HG03045 (cell line): ENCODE results near the gene UAP1L1.

Source experiments
- ATAC-seq: cut with Tn5 transposase; IDR thresholded peaks from one replicate; pipeline ENCODE4 v1.9.1; 2021; ENCODE audit warnings: mild to moderate bottlenecking, moderate library complexity; ENCODE audit not compliant: unreplicated experiment

Gene UAP1L1

DNA sequence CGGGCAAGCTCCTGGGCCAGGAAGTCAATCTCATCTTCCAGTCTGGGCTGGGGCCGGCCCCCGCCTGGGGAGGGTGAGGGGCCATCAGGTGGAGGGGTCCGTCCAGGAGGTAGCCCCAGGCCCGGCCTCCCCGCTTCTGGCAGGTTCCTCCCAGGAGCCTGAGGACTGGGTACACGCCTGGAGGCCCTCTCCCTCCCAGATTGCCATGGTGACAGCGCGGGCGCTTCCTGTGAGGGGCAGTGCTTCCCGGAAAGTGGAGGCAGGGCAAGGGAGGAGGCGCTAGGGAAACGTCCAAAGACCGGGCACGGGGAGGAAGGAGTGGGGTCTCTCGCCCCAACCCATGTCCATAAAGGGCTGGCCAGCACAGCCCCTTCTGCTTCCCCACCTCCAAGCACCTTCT, 36.2 kb upstream of the UAP1L1 start:
- no peak for ATAC-seq

DNA sequence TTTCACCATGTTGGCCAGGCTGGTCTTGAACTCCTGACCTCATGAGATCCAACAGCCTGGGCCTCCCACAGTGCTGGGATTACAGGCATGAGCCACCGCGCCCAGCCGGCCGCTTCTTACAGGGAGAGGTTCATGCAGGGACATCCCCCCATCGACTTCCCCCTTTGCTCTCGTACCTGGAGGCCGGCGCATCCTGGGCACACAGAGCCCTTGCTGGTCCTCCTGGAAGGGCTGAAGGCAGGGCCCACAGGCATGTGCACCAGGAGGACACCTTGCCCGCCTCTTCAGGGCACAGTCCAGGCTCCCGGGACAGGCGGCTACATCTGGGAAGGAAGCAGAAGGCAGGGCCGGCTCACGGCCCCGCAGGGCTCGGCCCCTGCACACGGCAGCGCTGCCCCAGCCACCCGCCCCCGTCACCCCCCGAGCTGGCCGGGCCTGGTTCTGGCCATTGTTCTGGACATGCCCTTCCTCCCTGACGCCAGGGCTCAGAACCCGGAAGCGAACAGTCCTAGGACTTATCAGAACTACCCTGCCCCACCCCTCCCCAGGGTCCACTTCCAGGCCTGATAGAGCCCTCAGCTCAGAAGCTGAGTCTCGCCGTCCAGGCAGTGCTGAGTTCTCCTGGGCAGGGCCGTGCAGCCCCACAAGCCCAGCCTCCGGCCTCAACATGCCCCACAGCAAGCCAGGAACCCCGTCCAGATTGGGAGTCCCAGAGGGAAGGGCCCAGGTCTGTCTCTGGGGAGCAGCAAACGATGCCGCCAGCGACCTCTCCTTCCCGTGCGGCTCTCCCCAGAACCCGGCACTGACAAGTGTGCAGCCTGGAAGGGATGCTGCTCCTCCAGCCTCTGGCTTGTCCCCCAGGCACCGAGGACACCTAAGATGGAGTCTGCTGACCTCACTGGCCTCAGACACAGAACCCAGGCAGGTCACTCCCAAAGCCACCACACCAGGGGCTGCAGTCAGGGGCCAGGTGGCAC, 34.3 kb upstream of the UAP1L1 start:
- ATAC-seq: no peak

DNA sequence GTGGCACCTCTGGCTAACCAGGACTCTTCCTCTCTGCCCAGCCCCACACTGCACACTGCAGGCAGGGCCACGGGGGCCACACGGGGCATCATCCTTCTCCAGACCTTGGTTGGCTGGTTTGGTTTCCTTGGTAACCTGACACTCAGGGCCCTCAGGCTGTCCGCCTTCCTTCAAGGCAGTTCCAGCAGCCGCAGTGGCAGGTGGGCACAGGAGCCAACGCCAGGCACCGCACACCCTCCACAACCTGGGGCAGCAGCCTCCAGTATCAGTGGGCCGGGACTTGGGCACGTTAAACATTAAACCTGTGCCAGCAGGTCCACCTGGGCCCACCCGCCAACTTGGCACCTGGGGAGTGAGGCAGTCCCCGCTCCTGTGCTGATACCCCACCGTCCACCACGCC, 33.3 kb upstream of the UAP1L1 start:
- ATAC-seq: no peak

DNA sequence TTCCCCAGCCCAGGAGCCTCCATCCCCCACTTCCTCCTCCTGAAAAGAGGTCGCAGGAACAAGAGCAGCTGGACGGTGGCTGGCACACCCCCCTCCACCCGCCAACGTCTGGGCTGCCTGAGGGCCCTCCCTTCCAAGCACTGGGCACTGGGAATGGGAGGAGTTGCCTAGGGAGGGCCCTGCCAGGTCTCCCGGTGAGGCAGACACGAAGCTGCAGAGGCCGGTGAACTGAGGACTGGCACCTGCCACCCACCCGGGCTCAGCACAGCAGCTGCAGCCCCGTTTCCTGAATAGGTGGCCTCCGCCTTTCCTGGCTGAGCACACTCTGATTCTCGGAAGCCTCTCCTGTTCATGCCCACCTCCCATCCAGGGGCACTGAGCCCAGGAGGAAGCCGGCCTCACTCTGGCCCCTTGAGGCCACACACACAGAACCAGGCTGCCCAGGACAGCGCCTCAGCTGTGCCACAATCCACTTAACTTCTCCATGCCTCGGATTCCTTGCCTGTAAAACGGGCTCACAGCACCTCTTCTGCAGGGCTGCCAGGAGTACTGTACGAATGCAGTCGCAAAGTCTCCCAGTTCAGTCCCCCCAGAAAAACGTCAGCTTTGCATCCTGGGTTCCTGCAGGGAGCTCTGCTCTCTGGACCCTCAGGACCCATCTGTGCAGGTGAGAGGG, 32.7 kb upstream of the UAP1L1 start:
- ATAC-seq: no peak

DNA sequence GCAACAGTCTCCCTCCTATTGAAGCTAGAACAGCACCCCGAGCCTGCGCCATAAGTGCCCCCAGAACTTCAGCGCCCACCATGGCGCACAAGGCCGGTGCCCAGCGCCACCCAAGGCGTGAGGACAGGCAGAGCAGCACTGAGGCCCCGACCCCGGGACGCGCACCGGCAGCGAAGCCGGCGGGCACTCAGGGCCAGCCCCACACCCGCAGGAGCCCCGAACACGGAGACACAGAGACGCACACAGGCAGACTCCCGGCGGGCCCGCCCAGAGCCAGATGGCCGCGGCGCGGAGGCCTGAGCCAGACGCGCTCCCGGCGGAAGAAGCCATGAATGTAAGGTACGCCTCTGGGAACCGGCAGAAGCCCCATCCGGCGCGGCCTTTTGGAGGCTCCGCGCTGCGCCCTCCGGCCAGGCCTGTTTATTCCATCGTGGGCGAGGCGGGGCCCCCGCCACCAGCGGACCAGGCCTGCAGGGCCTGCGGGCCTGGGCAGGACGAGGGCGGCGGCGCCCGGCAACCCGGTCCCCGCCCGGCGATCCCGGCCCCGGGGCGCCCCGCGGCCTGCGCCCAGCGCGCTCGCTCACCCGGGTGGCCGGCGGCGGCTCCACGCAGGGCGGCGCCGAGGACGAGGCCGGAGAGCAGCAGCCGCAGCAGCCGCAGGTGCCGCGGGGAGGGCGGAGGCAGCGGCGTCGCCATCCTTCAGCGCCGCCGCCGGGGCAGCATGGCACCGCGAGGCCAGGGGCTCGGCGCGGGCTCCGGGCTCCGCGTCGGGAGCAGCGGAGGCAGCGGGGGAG, 31.8 kb upstream of the UAP1L1 start:
- ATAC-seq: no peak

DNA sequence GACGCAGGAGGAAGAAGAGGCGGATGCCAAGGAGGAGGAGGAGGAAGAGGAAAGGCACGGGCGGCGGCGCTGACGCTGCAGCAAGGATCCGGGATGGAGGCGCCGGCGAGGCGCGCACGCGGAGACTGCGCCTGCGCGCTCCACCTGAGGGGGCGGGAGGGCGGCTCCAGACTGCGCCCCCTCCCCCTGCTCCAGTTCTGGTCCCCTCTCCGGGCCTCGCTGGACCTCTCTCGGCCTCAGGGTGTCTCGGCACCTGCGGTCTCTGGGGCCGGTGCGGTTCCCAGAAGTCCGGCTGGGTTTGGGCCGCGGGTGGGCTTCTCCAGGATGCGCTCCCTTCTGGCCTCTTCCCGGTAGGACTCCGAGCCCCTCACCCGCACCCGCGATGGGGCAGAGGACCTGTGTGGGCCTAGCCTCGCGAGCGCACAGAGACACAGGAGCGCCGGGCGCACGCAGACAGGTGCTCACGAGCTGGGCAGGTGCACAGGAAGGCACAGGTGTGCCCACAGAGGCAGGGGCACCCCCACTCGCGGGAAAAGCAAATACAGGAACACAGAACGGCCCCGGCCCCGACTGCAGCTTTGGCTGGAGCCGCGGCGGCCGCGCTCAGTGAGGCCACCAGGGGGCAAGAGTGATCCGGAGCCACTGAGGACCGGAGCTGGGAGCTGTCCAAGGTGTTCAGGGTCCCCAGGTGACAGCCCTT, 31.1 kb upstream of the UAP1L1 start, which contains the start of gene NPDC1:
Gene NPDC1, minus strand, starts transcription at position 90 of the 700 bp plus-strand sequence. CDS start 188 bp downstream, outside the sequence.
- no peak for ATAC-seq

DNA sequence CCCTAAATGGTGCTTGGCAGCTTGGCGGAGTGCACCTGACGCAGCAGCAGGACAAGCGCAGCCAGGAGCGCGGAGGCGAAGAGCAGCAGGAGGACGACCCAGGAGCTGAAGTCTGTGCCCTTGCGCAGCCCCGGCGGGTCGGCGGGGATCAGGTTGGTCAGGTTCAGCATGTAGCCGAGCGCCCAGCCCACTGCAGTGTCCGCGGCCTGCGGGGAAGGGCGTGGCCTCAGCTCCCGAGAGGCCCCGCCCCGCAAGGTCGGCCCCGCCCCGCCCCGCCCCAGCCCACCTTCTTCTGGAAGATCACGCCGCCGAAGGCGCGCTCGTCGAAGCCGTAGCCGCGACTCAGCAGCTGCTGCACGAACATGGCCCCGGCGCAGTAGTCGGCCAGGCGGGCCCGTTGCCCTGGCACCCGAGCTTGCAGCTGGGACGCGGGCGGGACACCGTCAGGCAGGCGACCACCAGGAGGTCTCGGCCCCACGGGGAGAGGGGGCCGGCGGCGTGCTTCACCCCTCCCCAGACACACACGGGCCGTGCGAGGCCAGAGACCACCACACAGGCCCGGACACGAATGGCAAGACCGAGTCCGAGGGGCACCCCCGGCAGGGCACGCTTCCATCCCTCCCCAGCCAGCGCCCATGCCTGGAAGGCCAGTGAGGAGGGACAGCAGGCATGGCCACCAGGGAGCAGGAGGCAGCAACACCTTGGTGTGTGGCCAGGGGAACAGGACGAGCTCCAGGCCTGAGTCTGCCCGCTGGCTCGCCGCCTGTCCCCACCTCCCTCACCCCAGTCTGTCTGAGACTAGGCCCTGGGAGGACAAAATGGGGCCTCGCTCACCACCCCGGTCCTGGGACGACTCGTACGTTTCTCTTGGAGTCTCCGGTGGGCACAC, 28.4 kb upstream of the UAP1L1 start:
- ATAC-seq: no peak

DNA sequence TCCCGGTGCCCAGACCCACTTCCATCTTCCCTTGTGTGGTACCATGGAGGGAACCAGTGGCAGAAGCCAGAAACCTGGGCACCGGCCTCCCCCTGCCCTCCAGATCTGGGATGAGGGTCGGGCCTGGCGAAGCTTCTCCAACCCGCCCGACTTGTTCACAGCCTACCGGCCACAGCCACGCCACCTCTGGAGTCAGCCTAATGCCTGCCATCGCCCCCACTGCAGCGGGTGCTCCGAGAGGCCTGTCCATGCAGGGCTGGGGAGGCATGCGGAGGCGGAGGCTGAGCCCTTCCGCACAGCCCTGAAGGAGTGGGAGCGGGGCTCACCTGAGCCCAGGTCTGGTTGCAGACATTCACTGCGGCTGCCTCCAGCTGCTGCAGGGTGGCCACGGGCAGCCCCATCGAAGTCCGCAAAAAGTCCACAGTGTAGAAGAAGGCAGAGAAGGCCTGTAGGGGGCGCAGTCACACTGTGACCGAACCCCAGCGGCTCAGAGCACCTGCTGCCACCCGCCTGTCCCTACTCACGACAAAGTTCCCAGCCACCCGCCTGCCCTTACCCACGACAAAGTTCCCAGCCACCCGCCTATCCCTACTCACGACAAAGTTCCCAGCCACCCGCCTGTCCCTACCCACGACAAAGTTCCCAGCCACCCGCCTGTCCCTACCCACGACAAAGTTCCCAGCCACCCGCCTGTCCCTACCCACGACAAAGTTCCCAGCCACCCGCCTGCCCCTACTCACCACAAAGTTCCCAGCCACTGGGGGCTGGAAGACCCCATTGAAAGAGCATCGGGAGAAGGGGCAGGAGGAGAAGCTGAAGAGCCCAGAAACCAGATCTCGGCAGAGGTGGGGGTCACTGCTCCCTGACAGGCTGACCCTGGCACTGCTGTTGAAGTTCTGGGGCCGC, 27.5 kb upstream of the UAP1L1 start:
- no peak for ATAC-seq

DNA sequence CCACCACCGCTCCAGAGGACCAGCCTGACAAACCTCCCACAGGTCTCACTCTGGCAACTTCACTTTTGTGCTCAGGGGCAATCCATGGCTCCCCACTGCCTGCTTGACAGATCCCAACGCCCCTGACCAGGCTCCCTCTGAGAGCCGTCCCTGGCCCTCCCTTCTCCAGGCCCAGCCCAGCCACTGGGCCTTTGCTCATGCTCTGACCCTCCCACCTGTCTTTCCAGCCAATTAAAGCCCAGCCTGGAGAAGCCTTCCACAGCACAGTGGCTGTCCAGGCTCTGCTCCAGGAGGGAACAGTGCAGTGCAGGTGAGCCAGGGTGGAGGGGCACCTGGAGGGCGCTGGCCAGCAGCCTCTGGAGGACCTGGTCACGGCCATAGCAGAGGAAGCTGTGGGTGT, 26.7 kb upstream of the UAP1L1 start:
- ATAC-seq: no peak

DNA sequence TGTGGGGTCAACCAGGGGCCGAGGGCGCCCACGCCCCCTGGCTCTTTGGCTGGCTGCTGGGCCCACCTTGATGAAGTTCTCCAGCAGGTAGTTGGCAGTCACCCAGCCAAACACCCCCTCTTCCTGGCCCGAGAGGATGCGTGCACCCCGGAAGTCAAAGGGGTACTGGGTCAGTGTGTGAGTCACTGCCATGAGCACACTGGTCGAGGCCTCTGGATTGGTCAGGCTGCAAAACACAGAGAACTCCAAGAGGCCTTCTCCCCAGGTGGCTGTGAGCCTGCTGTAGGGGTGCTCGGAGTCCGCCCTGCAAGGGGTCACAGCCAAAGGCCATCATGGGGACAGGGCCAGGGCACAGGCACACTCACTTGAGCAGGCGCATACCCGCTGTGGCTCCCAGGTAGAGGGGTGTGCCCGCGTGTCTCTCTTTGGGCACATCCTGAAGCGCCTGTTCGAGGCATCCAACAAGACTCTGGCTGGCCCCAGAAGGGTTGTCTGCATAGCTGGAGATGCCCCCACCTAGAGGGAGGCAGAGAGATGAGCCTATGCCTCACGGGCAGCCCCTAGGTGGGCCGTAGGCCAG, 26.1 kb upstream of the UAP1L1 start:
- ATAC-seq: no peak

DNA sequence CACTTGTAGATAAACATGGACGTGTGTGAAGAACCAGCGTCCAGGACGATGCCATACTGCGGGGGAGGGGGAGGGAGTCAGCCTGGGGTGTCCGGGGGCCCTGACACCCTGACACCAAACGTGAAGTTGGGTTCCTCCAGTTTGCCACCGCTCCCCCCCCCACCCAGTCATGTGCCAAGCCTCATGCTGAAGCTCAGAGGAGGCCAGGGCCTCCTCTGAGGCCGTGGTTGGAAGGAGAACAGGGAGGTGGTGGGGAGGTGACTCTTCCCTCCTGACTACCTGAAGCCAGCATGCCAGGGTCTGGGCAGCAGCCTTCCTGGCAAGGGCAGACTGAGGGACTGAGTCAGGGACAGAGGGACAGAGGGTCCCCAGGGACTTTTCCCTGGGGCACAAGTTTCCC, 25.0 kb upstream of the UAP1L1 start:
- ATAC-seq: no peak

DNA sequence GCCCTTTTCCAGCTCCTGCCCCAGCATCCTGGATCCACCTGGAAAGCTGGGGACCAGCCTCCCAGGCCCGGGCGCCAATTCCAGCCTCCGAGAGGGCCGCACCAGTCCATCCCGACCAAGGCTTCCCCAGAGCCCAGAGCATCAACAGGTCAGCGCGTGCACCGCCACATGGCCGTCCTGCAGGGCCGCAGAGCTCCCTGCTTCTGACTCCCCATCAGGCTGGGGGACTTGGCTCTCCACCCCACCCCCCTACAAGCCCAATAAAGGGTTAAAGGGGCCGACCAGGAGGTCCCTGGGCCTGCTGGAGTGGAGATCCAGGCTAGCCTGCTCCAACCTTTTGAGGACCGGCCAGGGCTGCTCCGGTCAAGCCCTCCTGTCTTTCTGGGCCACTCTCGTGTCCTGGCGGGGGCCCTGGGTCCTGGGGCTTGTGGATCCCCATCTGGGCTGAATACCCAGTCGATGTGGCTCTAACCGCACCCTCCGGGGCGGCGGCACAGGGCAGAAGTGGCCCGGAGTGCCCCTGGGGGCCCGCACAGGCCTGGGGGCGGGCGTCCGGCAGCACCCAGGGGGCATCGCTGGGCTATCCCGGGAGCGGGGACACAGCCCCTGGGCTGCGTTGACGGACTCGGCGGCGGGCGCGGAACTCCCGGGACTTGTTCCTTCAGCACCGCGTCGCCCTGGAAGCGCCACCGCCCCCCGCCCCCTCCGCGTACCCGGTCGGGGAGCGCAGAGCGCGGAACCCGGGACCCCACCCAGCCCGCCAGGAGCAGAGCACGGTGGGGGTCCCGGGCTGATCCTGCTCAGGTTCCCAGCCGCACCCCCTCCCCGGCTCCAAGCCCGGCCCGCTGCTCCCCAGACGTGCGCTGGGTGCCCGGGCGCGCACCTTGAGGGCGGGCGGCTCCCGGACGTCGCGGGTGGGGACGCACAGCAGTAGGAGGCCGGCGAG, 24.0 kb upstream of the UAP1L1 start:
- ATAC-seq: no peak

DNA sequence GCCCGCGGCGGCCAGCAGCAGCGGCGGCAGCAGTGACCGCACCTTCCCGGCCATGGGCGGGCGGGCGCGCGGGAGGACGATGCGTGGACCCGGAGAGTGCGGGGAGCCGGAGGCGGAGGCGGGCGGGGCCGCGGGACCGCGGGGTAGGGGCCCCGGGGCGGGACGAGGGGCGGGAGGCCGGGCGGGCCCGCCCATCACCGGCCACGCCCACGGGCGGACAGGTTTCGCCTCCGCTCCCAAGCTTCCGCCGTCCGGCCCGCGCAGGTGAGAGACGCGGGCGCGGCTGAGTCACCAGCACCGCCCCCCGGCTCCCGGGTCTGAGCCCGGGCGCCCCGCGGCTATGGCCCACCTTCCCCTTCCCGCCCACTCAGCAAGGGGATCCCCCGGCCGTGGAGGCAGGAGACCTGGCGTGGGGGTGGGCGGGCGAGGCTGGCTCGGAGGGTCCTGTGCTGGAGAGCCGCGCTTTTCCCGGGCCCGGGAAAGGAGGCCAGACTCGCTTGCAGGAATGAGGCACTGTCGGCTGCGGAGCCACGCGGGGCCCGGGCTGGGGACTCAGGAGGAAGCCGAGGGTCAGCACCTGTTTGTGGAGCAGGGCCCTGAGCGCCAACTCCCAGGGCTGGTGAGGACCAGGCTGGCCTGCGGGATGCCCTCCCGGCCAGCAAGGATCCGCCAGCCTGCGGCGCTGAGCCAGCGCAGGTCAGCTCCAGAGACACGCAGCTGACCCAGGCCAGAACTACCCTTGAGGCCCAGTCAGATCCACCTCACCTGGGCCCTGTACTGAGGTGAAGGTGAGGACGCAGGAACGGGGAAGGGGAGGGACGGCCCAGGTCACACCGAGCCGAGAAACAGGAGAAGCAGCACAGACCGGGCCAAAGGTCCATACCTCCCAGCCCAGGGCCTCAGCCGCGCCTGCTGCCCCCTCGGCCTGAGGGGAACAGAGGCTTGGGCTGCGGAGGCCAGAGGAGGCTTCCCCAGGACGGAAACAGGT, 23.1 kb upstream of the UAP1L1 start, which contains the start of gene ENTPD2:
Gene ENTPD2, minus strand, starts transcription at position 118 of the 988 bp plus-strand sequence. Its CDS starts 64 bp downstream, at position 54.
- no peak for ATAC-seq

DNA sequence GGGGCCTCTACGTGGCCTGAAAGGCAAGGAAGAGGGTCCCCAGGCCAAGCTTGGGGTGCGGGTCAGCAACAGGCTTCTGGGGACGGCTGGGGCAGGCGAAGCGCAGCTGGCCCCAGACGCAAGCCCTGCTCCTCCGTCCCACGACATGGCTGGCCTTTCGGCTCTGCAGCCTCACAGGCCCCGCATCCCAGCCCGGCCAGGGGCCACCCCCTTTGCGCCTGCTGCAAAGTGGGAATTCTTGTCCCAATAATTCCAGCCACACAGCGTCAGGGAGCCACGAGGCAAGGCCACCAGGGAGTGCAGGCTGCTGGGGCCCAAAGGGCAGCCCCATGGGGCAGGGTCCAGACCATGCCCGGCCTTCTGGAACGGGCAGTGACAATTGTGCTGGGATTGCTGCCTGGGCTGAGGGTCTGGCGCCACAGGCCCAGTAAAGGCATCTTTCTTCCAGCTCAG, 22.4 kb upstream of the UAP1L1 start:
- no peak for ATAC-seq
